IPS DF 6.9 (cell line): Measurements from ENCODE around the gene MEP1B.
"Not testable (repeated sequence)": the region's sequence is repeated elsewhere in the genome, so short reads cannot be mapped to it uniquely, and the experiment has no call there.

Experiments
- DNase-seq: peaks from one replicate; pipeline ENCODE4 v3.0.0-alpha.2; 2013; ENCODE audit warnings: low read depth, low spot score
- H3K27ac ChIP-seq: one replicate; pipeline ENCODE4 v1.5.1; 2013; ENCODE audit warnings: low read length, control low read depth
- H3K27me3 ChIP-seq: 2 replicates; pipeline ENCODE4 v1.6.1; 2013; ENCODE audit warnings: mild to moderate bottlenecking, low read length; ENCODE audit not compliant: control insufficient read depth, insufficient read depth
- H3K36me3 ChIP-seq: 2 replicates; pipeline ENCODE4 v1.6.1; 2013; ENCODE audit warnings: low read length; ENCODE audit not compliant: control insufficient read depth, insufficient read depth
- H3K4me1 ChIP-seq: 2 replicates; pipeline ENCODE4 v1.6.1; 2013; ENCODE audit warnings: low read length; ENCODE audit not compliant: control insufficient read depth, insufficient read depth
- H3K4me3 ChIP-seq: 2 replicates; pipeline ENCODE4 v1.5.1; 2013; ENCODE audit warnings: mild to moderate bottlenecking, low read length
- H3K9me3 ChIP-seq: 2 replicates; pipeline ENCODE4 v1.6.1; 2013; ENCODE audit warnings: low read length, inconsistent platforms; ENCODE audit not compliant: control insufficient read depth, insufficient read depth
- WGBS: extraction: QIAGEN DNeasy Blood & Tissue Kit; methylation state at CpG from one replicate; pipeline ENCODE4 v1.1.7; 2013; ENCODE audit warnings: mixed read lengths, missing lambda C conversion rate; ENCODE audit not compliant: insufficient read length, insufficient coverage; 5-methylcytosine and 5-hydroxymethylcytosine counted together

MEP1B gene

GRCh38 chr18:32174719-32175118 is 15.1 kb upstream of the MEP1B start:
- Histone ChIP-seq H3K36me3 (no peaks in the 10 kb centered on the region), H3K4me1 (no peaks in the 10 kb centered on the region), H3K27me3 (no peaks in the 10 kb centered on the region), H3K27ac (no peak overlapping the region), H3K9me3 (no peaks in the 10 kb centered on the region), H3K4me3 (no peak overlapping the region)
- WGBS, result no CpG with 5 or more reads among the region's 7 CpGs
- no peak for DNase-seq

- no CpG with 5 or more reads among the region's 1 CpG for WGBS
- H3K27me3 ChIP-seq, result no peaks in the 10 kb centered on the region
- no peaks in the 10 kb centered on the region for H3K9me3 ChIP-seq
- no peak for DNase-seq
- H3K4me1 ChIP-seq, result no peaks in the 10 kb centered on the region
- H3K36me3 ChIP-seq, result no peaks in the 10 kb centered on the region
- no peak overlapping the region for H3K4me3 ChIP-seq
- H3K27ac ChIP-seq, result no peak overlapping the region
Observed at GRCh38 chr18:32175265-32175664, 14.6 kb upstream of the MEP1B start.

- DNase-seq, H3K27me3 ChIP-seq, H3K36me3 ChIP-seq, H3K9me3 ChIP-seq, H3K4me3 ChIP-seq, H3K27ac ChIP-seq, H3K4me1 ChIP-seq: not testable (repeated sequence)
- no CpG with 5 or more reads among the region's 1 CpG for WGBS
Observed at GRCh38 chr18:32176745-32177144, 13.1 kb upstream of the MEP1B start.

GRCh38 chr18:32177530-32177929 is 12.3 kb upstream of the MEP1B start:
- Histone ChIP-seq H3K27ac (no peak overlapping the region), H3K9me3 (no peaks in the 10 kb centered on the region), H3K4me3 (no peak overlapping the region), H3K27me3 (no peaks in the 10 kb centered on the region), H3K4me1 (no peaks in the 10 kb centered on the region), H3K36me3 (no peaks in the 10 kb centered on the region)
- no CpG with 5 or more reads among the region's 3 CpGs for WGBS
- DNase-seq, result no peak

- Histone ChIP-seq H3K27ac (no peak overlapping the region), H3K4me3 (no peak overlapping the region), H3K36me3 (no peaks in the 10 kb centered on the region), H3K4me1 (no peaks in the 10 kb centered on the region), H3K27me3 (no peaks in the 10 kb centered on the region), H3K9me3 (no peaks in the 10 kb centered on the region)
- DNase-seq, result no peak
Observed at GRCh38 chr18:32183503-32183902, 6.3 kb upstream of the MEP1B start.

GRCh38 chr18:32190209-32190608 is 370 bp downstream of the MEP1B start:
- no peak for DNase-seq
- WGBS, result no CpG with 5 or more reads among the region's 2 CpGs
- Histone ChIP-seq H3K27me3 (no peaks in the 10 kb centered on the region), H3K4me1 (no peaks in the 10 kb centered on the region), H3K27ac (no peak overlapping the region), H3K36me3 (no peaks in the 10 kb centered on the region), H3K4me3 (no peak overlapping the region), H3K9me3 (no peaks in the 10 kb centered on the region)

- no peak overlapping the region for H3K27ac ChIP-seq
- no peaks in the 10 kb centered on the region for H3K4me1 ChIP-seq
- no peak overlapping the region for H3K4me3 ChIP-seq
- no CpG with 5 or more reads among the region's 32 CpGs for whole genome bisulfite sequencing
- H3K27me3 ChIP-seq, result no peaks in the 10 kb centered on the region
- no peaks in the 10 kb centered on the region for H3K36me3 ChIP-seq
- no peaks in the 10 kb centered on the region for H3K9me3 ChIP-seq
- no peak for DNase-seq
Observed at GRCh38 chr18:32195881-32196815, 6.3 kb downstream of the MEP1B start.

- no peaks in the 10 kb centered on the region for H3K36me3 ChIP-seq
- H3K27me3 ChIP-seq, result no peaks in the 10 kb centered on the region
- no peak for DNase-seq
- no peak overlapping the region for H3K27ac ChIP-seq
- no peaks in the 10 kb centered on the region for H3K9me3 ChIP-seq
- no peak overlapping the region for H3K4me3 ChIP-seq
- no peaks in the 10 kb centered on the region for H3K4me1 ChIP-seq
- WGBS, result no CpG with 5 or more reads among the region's 2 CpGs
Observed at GRCh38 chr18:32200766-32201165, 10.9 kb downstream of the MEP1B start.

- Histone ChIP-seq H3K27ac (no peak overlapping the region), H3K27me3 (no peaks in the 10 kb centered on the region), H3K4me1 (no peaks in the 10 kb centered on the region), H3K36me3 (no peaks in the 10 kb centered on the region), H3K9me3 (no peaks in the 10 kb centered on the region), H3K4me3 (no peak overlapping the region)
- no peak for DNase-seq
- no CpG with 5 or more reads among the region's 3 CpGs for WGBS
Observed at GRCh38 chr18:32201948-32202672, 12.3 kb downstream of the MEP1B start.

- no CpG with 5 or more reads among the region's 2 CpGs for WGBS
- H3K27me3 ChIP-seq, result no peaks in the 10 kb centered on the region
- H3K4me3 ChIP-seq, result no peak overlapping the region
- no peaks in the 10 kb centered on the region for H3K36me3 ChIP-seq
- DNase-seq, result no peak
- H3K9me3 ChIP-seq, result no peaks in the 10 kb centered on the region
- H3K27ac ChIP-seq, result no peak overlapping the region
- H3K4me1 ChIP-seq, result no peaks in the 10 kb centered on the region
Observed at GRCh38 chr18:32208023-32208422, 18.2 kb downstream of the MEP1B start.
